HG02571 (cell line): Measurements from ENCODE around the gene CDH4.

ENCODE experiments used
- ATAC-seq: cut with Tn5 transposase; IDR thresholded peaks from one replicate; pipeline ENCODE4 v1.9.1; 2021; ENCODE audit warnings: mild to moderate bottlenecking, moderate library complexity; ENCODE audit not compliant: unreplicated experiment

CDH4 gene

DNA sequence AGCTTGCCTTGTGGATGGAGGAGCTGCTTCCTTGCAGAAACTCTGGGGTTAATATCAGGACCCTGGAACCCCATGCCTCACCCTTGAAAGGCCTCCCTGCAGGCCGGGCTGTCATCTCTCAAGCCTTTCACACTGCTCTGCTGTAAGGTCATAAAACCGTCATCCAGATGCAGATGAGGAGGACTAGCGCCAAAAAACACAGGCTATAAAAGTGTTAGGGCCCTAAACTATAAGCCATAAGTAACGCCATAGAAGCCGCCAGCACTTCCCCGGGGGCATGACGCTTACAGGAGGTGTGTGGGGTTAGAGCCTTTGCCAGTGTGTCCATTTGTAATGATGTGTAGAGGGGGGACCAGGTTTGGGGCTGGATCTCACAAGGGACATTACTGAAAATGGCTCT, 47.6 kb downstream of the CDH4 start:
- ATAC-seq, result no peak

DNA sequence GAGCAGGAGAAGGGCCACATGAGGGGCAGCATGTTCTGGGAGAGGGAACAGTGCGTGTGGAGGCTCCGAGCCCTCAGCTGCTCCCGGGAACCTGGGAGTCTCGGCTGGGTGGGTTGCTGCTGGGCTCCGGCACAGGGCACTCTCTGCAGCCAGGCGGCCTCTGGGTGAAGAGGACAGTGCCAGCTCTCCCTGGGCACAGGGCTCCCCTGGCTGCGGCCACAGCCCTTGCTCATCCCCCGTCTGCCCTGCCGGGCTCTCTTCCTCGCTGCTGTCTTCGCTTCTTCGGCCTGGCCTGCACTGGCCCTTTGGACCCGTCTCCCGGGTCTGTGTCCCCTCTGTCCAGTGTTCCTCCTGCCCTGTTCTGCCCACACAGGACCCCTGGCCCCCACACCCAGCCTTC, 48.2 kb downstream of the CDH4 start:
- ATAC-seq, result no peak

DNA sequence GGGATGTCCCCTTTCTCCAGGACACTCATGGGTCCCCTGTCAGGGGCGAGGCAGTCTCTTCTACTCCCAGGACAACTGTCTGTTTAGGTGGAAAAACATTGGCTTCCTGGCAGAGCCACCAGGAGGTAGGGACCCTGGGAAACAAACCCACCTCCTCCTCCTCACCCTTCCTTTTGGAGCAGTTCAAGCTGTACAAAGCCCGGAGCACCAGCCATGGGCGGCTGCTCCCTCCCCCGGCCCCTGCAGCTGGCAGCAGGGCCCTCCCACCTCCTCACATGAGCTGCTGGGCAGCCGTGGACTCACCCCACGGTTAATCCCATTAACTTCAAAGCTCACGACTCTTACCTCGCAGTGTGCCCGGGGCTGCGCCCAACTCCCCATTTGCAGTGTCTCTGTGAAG, 48.6 kb downstream of the CDH4 start:
- no peak for ATAC-seq

DNA sequence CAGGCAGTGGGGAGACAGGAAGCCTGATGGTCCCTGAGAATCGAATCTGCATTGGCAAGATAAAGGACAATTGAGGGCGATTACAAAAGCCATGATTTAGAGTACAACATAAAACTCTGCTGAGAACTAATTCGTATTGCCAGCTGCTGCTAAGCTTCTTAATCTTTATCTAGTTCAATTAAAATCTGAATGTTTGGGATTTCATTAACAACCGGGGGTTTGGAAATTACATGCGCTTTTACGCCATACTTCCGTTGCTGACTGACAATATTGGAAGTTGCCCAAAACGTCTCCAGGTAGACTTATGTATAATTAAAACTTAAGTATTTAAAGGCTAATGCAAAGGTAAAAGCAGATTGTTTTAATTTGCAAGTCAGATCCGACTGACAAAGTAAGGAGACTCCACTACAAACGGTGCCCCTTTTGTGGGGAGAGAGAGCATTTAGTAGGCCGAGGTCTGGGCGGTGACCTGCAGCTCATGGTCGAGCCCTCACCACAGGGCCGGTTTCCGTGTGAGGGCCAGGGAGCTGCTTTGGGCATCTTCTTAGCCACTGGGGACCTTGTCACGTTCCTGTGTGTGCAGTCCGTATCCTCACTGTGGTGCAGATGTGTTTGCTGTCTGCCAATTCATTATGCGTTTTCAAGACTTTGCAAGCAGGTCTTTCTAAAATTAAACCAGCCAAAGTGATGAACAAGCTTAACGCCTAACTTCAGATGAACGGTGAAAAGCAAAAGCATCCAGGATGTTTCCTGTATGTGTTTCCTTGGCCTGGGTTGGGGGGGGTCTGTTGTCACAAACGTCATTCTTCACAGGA, 49.9 kb downstream of the CDH4 start:
- no peak for ATAC-seq

DNA sequence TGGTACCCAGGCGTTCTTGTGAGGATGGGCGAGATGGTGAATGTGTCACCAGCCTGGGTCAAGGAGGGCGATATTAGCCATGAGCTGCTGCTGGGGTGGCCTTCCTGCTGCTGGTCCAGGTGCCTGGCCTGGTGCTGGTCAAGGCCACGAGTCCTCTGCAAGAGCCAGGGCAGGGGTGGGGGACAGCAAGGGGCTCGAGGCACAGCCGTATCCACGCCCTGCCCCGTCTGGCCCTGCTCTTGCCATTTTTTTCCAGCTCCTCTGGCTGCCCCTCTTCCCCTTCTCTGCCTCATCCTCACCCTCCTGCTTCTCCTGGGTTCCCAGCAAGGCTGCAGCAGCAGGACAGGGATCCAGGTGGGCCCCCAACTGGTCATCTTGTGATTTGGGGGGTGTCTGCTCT, 51.2 kb downstream of the CDH4 start:
- ATAC-seq, result no peak

DNA sequence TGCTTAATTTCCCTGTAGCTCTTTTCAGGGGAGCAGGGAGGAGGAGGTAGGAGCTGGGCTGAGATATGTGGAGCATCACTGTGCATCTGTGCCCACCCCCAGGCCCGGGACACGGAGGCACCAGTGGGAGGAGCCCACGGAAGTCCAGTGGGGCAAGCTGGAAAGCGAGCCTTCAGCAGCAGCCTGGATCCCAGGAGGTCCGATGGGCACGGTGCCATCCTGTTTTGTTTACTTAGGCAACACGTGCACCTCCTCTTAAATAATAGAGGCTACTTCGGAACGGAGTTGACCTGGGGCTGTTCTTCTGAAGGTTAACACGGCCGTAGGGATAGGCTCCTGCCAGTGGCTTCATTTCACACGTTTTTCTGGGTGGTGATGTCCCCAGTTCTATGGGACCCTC, 51.6 kb downstream of the CDH4 start:
- no peak for ATAC-seq

DNA sequence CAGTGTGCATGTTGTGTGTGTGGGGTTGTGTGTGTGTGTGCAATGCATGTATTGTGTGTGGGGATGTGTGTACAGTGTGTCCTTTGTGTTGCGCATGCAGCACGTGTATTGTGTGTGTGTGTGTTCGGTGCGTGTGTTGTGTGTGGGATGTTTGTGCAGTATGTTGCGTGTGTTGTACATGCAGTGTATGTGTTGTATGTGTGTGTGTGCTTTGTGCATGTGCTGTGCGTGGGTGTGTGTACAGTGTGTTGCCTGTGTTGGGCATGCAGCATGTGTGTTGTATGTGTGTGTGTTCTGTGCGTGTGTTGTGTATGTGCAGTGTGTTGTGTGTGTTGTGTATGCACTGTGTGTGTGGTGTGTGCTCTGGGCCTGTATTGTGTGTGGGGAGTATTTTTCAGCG, 52.7 kb downstream of the CDH4 start:
- ATAC-seq, result no peak

DNA sequence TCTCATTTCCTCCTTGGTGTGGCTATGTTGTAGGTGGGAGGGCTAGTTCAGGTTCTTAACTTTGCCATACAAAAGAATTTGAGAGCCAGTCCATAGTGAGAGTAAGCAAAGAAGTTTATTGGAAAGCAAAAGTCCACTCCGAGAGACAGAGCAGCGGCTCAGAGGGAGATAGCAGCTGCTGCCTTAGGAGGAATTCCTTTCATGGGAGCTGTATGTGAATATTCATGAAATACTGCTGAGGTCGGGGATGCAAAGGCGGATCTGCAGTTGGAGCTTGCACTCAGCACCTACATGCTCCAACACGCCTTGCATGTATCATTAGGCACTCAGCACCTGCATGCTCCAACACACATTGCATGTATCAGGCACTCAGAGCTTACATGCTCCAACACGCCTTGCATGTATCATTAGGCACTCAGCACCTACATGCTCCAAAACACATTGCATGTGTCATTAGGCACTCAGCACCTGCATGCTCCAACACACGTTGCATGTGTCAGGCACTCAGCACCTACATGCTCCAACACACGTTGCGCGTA, 54.9 kb downstream of the CDH4 start:
- no peak for ATAC-seq

DNA sequence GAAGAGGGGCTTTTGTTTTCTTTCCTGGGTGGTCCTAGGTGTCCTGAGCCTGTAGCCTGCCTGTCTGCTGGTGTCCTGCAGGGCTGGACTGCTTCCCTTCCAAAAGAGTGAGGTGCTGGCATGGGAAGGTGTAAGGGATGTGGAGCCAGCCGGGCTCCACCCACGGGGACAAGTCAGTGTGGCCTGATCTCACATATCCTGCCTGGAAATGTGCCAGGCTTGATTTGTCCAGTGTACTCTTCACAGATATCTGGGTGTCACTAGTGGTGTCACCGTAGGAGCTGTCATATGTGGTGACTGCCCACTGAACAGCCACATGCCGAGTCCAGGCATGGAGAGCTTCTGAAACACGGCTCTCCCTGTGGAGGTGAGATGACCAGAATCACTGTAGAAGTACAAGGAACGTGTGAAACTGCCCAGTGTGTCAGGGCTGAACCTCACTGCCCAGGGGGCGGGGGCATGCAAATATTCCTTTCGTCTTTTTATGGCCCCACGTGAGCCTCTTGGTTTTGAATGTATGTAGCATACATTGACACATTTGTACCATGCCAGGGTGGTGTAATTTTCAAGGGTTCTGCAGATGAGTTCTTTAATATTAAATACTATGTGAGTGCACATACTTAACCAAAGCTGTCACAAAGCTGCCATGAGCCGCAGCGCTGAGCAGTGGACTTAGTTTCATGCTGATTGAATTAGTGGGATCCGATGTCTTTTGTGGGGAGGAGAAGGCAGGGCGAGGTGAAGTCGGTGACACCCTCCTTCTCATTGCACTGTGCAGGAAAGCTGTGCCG, 55.8 kb downstream of the CDH4 start:
- no peak for ATAC-seq

DNA sequence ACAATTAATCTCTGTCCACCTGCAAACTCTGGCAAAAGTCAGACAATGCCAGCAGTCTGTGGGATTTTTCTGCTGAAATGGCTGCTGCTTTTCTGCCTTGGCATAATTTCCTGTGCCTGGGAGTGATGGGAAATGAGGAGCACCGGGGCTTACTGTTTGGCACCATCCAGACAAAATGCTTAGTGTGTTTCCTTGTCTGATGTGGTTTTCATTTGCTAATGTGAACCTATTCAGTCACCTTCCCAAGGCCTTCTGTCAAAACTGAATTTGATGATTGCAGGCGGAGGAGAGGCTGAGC, 56.4 kb downstream of the CDH4 start:
- no peak for ATAC-seq

DNA sequence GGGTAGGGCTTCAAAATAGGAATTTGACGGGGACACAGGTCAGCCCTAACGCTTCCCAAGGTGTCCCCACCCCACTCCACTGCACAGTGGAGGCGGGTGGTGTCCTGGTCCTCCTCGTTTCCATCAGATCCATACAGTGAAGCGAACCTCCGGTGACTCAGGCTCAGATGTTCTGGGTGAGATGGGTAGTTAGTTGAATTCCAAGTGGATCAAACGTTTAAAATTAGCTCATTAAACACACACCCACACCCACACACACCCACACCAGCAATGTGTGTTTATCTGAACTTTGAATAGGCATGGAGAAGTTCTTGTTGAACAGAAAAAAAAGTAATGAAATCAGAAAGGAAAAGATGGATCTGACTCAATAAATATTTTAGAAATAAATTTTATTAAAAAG, 58.9 kb downstream of the CDH4 start:
- no peak for ATAC-seq

DNA sequence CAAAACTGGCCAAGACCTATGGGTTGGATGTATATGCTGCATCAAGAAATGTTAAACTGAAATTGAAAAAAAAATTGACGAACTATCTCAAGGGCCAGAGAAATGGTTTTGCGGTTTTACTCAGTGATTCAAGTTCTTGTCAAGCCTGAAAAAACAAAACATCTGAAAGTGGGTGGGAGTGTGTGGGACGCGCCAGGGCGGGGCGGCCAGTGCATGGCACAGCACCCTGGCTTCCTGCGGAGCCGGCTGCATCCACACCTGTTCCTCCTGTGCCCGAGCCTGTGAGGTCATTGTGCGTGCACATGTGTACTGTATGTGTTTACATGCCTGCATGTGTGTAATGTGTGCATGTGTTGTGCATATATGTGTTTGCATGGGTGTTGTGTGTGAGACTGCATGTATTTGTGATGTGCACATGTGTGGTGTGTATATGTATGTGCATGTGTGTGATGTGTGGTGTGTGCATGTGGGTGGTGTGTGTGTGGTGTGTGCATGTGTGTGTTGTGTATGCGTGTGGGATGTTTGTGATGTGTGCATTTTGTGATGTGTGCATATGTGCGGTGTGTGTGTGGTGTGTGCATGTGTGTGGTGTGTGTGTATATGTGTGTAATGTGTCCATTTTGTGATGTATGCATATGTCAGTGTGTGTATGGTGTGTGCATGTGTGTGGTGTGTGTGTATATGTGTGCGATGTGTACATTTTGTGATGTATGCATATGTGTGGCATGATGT, 59.8 kb downstream of the CDH4 start:
- ATAC-seq, result no peak

DNA sequence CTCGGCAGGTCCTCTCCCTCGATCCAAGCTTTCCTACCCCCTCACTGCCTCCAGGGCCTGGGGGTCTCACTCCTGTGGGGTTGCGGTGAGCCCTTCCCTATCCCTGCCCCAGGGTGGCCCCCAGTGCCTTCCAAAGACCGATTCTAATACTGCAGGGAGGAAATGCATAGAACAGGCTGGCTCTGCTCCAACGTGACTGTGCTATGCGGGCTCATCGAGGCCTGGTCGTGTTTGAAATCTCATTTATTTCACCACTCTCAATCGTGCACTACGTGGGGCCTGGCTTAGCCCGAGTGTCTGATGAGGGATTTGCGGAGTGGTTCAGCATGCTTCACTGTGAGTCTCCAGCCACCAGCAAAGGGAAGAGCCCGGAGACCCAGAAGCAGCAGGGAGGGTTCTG, 60.9 kb downstream of the CDH4 start:
- no peak for ATAC-seq

DNA sequence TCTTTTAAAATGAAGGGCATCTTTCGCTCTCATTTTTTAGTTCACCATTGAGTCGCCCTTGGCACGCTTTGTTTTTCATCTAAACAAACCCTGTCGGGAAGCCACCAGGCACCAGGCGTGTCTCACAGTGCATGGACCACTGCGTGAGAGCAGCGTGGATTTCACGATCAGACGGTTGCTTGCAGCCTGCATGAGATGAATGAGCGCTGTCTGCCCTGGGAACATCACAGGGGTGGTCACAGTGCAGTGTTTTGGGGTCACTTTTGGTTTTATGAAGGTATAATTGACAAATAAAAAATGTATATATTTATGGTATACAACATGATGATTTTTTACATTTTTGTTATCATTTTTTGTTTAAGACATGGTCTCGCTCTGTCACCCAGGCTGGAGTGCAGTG, 61.3 kb downstream of the CDH4 start:
- ATAC-seq, result no peak

DNA sequence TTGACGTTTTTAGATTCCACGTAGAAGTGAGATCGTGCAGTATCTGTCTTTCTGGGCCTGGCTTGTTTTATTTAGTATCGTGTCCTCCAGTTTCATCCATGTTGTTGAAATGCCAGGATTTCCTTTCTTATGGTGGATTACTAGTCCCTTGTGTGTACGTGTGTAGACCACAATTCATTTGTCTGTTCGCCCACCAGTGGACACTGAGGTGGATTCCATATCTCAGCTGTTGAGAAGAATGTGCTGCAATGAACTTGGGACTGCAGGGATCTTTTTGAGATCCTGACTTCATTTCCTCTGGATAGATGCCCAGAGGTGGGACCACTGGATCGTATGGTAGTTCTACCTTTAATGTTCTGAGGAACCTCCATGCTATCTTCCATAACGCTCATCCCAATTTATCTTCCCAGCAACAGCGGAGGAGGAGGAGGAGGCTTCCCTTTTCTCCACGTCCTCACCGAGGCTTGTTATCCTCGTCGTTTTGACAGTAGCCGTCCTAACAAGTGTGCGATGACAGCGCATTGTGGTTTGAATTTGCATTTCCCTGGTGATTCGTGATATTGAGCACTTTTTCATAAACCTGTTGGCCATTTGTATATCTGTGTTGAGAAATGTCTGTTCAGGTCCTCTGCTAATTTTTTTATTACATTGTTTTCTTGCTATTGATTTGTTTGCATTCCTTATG, 62.4 kb downstream of the CDH4 start:
- ATAC-seq, result no peak

DNA sequence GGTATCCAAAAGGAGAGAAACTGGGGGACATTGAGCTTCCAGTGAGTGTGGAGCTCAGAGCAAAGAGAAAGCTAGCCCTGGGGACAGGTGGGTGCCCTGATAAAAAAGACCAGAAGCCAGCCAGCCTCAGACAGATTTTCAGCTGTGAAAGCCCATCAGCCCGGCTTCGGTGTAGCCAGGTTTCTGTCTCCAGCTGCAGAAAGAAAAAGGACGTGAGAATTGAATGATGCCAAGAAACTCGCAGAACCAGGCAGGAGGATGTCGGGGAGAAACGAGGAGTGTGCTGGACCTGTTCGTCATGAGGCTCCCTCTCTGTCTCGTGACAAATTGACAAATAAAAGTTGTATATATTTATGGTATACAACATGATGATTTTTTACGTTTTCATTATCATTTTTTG, 63.3 kb downstream of the CDH4 start:
- no peak for ATAC-seq

DNA sequence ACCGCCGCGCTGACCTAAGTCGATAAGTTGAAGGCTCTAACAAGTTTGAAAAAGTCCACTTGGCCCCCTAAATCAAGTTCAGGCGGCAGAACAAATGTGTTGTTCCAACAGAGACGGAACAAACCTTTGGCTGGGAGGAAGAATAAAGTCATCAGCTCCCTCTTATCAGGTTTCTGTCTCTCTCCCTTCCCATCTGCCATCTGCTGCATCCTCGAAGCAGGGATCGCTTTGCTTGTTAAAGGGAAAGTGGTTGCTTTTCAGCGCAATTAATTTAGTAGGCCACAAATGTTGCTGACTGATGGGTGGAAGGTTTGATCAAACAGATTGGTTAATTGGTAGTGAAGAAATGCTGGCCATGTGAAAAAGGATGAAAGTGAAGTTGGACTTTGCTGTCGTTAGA, 64.3 kb downstream of the CDH4 start:
- ATAC-seq, result no peak

DNA sequence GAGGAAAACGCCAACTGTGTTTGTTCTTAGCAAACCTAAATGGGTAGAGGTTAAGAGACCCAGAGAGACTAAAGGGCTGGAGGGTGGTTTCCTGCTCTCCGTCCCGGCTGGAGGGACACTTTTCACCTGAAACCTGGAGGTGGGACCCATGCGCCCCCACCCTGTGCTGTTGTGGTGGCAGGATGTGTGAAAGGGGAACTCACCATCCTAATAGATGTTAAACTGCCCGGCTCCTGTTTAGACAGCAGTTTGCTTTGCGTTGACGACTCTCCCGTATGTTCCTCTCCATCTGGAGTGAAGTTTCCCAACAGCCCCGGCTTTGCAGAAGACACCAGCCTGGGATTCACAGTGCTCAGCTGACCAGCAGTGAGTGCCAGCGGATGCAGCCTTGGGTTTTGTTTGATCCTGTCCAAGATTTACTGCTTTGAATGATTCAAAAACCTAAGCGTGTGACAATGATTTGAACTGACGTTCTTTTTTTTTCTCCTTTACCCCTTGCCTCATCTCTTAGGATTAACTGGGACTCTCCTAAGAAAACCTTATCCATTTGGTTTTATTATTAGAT, 66.0 kb downstream of the CDH4 start:
- ATAC-seq, result no peak

DNA sequence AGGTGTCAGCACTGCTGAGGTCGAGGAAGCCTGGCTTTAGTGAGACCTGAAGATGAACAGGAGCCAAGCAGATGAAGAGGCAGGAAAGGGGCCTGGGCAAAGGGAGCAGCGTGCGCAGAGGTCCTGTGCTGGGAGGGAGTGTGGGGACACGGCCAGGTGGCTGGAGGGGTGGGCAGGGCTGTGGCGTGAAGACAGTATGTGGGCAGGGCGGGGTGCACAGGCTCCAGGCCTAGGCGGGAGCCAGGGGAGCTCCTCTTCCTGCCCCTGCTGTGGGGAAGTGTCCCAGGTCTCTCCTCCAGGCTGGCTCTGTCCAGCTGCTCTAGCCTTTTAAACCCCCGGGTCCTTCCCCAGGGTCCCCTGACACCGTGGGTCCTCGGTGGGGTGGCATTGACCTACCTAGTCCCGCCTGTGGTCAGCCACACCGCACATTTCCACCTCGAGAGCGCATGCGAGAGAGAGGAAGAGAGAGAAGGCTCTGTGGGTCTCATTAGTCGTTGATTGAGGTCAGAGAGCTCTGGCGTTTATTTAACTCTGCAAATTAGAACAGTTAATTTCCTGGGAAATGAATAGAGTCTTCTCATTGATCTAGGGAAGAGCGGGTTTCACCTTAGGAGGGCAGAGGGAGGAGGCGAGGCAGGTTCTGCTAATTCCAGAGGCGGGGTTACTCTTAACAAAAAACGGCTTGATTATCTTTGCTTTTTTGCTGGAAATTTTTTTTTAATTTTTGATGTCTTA, 68.8 kb downstream of the CDH4 start:
- no peak for ATAC-seq

DNA sequence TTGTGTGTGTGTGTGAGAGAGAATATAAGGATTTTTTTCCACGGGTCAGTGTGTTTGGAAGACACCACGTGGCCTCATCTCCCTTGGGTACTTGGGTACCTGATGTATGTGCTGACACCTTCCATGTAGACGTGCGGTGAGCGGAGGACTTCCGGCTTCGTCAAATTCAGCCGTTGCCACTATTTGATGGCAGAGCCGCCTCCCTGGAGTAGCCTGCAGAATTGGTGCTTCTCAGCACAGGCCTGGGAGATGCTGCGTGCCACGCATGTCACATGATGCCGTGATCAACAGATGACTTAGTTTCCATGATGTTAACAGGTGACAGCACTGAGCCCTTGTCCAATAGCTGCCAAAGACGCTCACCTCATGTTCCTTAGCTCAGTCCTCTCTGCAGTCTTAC, 69.4 kb downstream of the CDH4 start:
- no peak for ATAC-seq
